Caco-2 (cell line): ENCODE results near the gene RNASEH2A. TPM values are rescaled to one million over a fixed set of nuclear protein-coding genes. Genes with fewer than 3 reads are reported as not detected.

Source experiments
- BruUV-seq: library from RNA; stranded (reverse); fragments of 400-500 nt; replicated peaks from 2 replicates; lab custom pipeline; 2021; lab: Mats Ljungman, UMichigan
- CTCF ChIA-PET: fragments of 300-600 bp; sonication (Branson Sonifier 250); formaldehyde crosslinking; loops from one replicate; lab custom pipeline; 2022; ENCODE audit warnings: antibody characterized with exemption; lab: Charles Lee
- POLR2A ChIA-PET: fragments of 300-600 bp; sonication (Branson Sonifier 250); formaldehyde crosslinking; loops from one replicate; lab custom pipeline; 2022; ENCODE audit warnings: antibody characterized with exemption; lab: Charles Lee
- DNase-seq, 2 experiments: peaks; one replicate each; pipeline versions ENCODE4 v3.0.0 to v3.0.0-alpha.2; 2020 to 2022
- H3K27me3 ChIP-seq: replicated peaks from 2 replicates; pipeline ENCODE4 v1.6.0; 2011; ENCODE audit warnings: low read length; ENCODE audit not compliant: control insufficient read depth, insufficient read depth
- H3K36me3 ChIP-seq: 2 replicates; pipeline ENCODE4 v1.5.1; 2011; ENCODE audit warnings: low read length; ENCODE audit not compliant: control insufficient read depth, insufficient read depth
- H3K4me1 ChIP-seq: fragments of 250-450 bp; sonication (Bioruptor Pico); 2 replicates; pipeline ENCODE4 v1.5.1; 2020; ENCODE audit warnings: mild to moderate bottlenecking
- H3K4me3 ChIP-seq: 2 replicates; pipeline ENCODE4 v1.5.1; 2011; ENCODE audit warnings: low read depth, mild to moderate bottlenecking, control low read depth, low read length
- H3K9me3 ChIP-seq: fragments of 250-450 bp; sonication (Bioruptor Pico); 2 replicates; pipeline ENCODE4 v1.5.1; 2020; ENCODE audit warnings: mild to moderate bottlenecking, moderate library complexity
- H3K27ac Mint-ChIP-seq: one replicate; pipeline ENCODE4 v1.8.0; 2022; ENCODE audit warnings: mixed read lengths; ENCODE audit not compliant: unreplicated experiment
- H3K27me3 Mint-ChIP-seq: one replicate; pipeline ENCODE4 v1.8.0; 2022; ENCODE audit warnings: mixed read lengths; ENCODE audit not compliant: insufficient read depth, unreplicated experiment
- H3K36me3 Mint-ChIP-seq: one replicate; pipeline ENCODE4 v1.8.0; 2022; ENCODE audit warnings: mild to moderate bottlenecking, mixed read lengths; ENCODE audit not compliant: insufficient read depth, unreplicated experiment
- H3K4me1 Mint-ChIP-seq: one replicate; pipeline ENCODE4 v1.8.0; 2022; ENCODE audit warnings: low read depth, mixed read lengths; ENCODE audit not compliant: unreplicated experiment
- H3K4me3 Mint-ChIP-seq: one replicate; pipeline ENCODE4 v1.8.0; 2022; ENCODE audit warnings: mild to moderate bottlenecking, moderate library complexity, mixed read lengths; ENCODE audit not compliant: unreplicated experiment
- H3K9me3 Mint-ChIP-seq: one replicate; pipeline ENCODE4 v1.8.0; 2022; ENCODE audit warnings: mixed read lengths; ENCODE audit not compliant: unreplicated experiment
- intact Hi-C: fragments of 100-400 bp; cut with micrococcal nuclease; formaldehyde crosslinking; loops from one replicate; pipeline ENCODE4 v1.10.0; 2022; ENCODE audit not compliant: unreplicated experiment
- total RNA-seq: library from RNA; stranded (reverse); gene quantifications from 2 replicates; pipeline ENCODE4 v1.2.3, GENCODE V29; 2022
- TF ChIP-seq, protein P1 (sequence below), 2 experiments: fragments of 200-600 bp in 1 of 2; IDR thresholded peaks; 1 replicate in 1 of 2; 2 replicates in 1 of 2; pipeline versions ENCODE4 v1.5.1 to v1.8.0; 2011 to 2022; ENCODE audit warnings: antibody characterized with exemption in 1 of 2, control low read depth in 1 of 2, inconsistent platforms in 1 of 2, low read depth in 1 of 2, low read length in 1 of 2, mild to moderate bottlenecking in 1 of 2, moderate library complexity in 1 of 2; ENCODE audit not compliant: insufficient read depth in 1 of 2, severe bottlenecking in 1 of 2, unreplicated experiment in 1 of 2

Gene RNASEH2A
- total RNA-seq, 1 experiment from 2014 or later, result 37.6 TPM

DNA sequence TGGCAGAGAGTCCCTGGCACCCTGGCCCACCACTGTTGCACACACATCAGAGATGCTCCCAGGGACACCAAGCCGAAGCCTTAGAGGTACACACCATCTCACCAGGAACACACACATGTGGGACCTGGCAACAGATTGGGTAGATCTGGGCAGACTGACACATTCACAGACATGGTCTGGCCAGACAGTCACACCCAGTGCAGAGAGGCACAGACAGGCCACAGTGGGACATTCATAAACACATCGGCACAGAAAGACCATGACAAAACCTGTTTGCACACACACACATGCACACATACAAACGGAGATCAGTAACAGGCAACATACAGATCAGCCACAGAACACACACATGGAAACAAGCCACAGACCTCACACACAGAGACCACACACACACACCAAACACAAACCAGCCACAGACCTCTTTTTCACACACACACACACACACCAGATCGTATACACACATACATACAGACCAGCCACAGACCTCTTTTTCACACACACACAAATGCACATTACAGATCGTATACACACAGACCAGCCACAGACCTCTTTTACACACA is 21.4 kb upstream of the RNASEH2A start:
- H3K4me3 Mint-ChIP-seq, result no peak overlapping the region
- H3K9me3 Mint-ChIP-seq, result no peaks in the 10 kb centered on the region
- H3K27ac Mint-ChIP-seq, result no peak overlapping the region
- Histone ChIP-seq H3K36me3 (no peaks in the 10 kb centered on the region), H3K4me3 (no peak overlapping the region), H3K9me3 (no peaks in the 10 kb centered on the region), H3K4me1 (peaks cover 43% of the 10 kb centered on the region), H3K27me3 (no peaks in the 10 kb centered on the region)
- TF ChIP-seq, protein P1, sequence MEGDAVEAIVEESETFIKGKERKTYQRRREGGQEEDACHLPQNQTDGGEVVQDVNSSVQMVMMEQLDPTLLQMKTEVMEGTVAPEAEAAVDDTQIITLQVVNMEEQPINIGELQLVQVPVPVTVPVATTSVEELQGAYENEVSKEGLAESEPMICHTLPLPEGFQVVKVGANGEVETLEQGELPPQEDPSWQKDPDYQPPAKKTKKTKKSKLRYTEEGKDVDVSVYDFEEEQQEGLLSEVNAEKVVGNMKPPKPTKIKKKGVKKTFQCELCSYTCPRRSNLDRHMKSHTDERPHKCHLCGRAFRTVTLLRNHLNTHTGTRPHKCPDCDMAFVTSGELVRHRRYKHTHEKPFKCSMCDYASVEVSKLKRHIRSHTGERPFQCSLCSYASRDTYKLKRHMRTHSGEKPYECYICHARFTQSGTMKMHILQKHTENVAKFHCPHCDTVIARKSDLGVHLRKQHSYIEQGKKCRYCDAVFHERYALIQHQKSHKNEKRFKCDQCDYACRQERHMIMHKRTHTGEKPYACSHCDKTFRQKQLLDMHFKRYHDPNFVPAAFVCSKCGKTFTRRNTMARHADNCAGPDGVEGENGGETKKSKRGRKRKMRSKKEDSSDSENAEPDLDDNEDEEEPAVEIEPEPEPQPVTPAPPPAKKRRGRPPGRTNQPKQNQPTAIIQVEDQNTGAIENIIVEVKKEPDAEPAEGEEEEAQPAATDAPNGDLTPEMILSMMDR (IDR thresholded peaks at IDR 0.05; ENCODE audit: insufficient read depth in 1 of 2, low read depth in 1 of 2, low read length in 1 of 2, severe bottlenecking in 1 of 2, unreplicated experiment in 1 of 2), result no peak
- ChIA-PET CTCF (interaction anchor here (0.6 to 1.3 kb wide), 2 partner anchors 9 to 11 kb away, joined by 3 to 5 read pairs; no protein-coding TSS in a partner anchor), POLR2A (no interaction called here)
- no peaks in the 10 kb centered on the region for H3K27me3 Mint-ChIP-seq
- no TSS peak for BruUV-seq
- DNase-seq, result no peak
- intact Hi-C loops, result no loop called here
- peaks cover 11% of the 10 kb centered on the region for H3K4me1 Mint-ChIP-seq
- H3K36me3 Mint-ChIP-seq, result peaks cover under 1% of the 10 kb centered on the region

DNA sequence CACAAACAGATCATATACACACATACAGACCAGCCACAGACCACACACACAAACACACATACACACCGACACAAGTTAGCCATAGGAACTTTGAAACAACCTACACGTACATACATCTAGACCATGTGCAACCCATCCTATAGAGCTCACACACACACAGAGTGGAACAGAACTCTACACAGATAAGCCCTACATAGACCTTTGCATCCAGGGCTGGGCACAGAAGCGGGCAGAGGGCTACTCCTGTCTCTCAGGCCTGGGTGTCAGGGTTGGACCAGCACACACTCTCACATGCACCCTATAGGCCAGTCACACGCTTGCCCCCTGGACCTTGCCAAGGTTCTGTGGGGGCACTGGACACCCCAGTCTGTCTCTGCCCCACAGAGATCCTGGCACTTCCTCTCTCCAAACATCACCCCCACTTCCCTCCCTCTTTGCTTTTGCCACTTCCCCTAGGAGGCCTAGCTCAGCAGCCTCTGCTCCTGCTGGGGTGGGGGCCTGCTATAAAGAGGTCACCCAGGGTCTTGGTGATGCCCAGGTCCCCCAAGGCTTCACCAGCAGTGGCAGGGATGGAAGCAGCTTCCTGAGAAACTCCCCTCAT is 20.9 kb upstream of the RNASEH2A start:
- POLR2A ChIA-PET, result no interaction called here
- BruUV-seq, result no TSS peak
- no peak overlapping the region for H3K4me3 Mint-ChIP-seq
- Histone ChIP-seq H3K27me3 (no peaks in the 10 kb centered on the region), H3K9me3 (no peaks in the 10 kb centered on the region), H3K4me1 (peaks cover 44% of the 10 kb centered on the region), H3K4me3 (no peak overlapping the region), H3K36me3 (no peaks in the 10 kb centered on the region)
- no peak overlapping the region for H3K27ac Mint-ChIP-seq
- CTCF ChIA-PET, result interaction anchor here (0.6 to 1.3 kb wide), 2 partner anchors 10 kb away, joined by 3 to 5 read pairs; no protein-coding TSS in a partner anchor
- H3K9me3 Mint-ChIP-seq, result no peaks in the 10 kb centered on the region
- DNase-seq, result no peak
- TF ChIP-seq, protein P1 (IDR thresholded peaks at IDR 0.05; ENCODE audit: insufficient read depth in 1 of 2, low read depth in 1 of 2, low read length in 1 of 2, severe bottlenecking in 1 of 2, unreplicated experiment in 1 of 2), result no peak
- peaks cover 6% of the 10 kb centered on the region for H3K36me3 Mint-ChIP-seq
- intact Hi-C loops, result no loop called here
- peaks cover 15% of the 10 kb centered on the region for H3K4me1 Mint-ChIP-seq
- H3K27me3 Mint-ChIP-seq, result no peaks in the 10 kb centered on the region

DNA sequence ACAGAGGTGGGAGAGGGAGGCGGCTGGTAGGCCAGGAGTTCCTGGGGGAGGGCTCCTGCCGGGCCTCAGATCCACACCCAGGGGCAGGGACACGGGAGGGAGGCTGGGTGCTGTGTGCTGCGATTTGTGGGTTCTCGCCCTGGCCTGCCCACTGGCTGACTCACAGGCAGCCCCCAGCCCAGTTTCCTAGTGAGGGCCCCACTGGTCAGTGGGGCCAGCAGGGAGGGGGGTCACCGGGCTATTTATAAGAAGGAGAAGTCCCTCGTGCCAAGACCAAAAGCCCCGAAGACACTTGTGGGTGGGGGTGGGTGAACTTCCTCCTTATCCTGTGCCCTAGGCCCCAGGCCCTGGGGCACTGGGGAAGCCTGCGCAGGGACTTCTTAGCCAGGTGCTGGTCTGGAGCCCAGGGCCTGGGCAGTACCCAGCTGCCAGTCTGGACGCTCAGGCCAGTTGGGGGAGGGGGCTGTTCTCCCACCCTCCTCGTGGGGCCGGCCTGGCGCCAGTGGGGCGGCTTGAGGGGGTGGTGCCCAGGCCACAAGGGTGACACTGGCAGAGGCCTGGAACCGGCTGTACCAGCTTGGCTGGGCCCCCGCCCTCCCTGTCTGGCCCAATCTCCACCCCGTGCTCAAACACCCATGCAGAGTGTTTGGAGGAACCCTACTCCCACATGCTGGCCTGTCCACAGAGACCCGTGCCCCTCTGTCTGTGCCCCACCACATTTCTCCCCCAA is 20.1 kb upstream of the RNASEH2A start:
- Histone ChIP-seq H3K4me1 (peaks cover 49% of the 10 kb centered on the region), H3K4me3 (no peak overlapping the region), H3K9me3 (no peaks in the 10 kb centered on the region), H3K36me3 (no peaks in the 10 kb centered on the region), H3K27me3 (no peaks in the 10 kb centered on the region)
- ChIA-PET POLR2A (no interaction called here), CTCF (interaction anchor here (1.3 kb wide), 1 partner anchor 10 kb away, joined by 3 read pairs; no protein-coding TSS in a partner anchor)
- H3K9me3 Mint-ChIP-seq, result no peaks in the 10 kb centered on the region
- TF ChIP-seq, protein P1 (IDR thresholded peaks at IDR 0.05; ENCODE audit: insufficient read depth in 1 of 2, low read depth in 1 of 2, low read length in 1 of 2, severe bottlenecking in 1 of 2, unreplicated experiment in 1 of 2), result no peak
- no TSS peak for BruUV-seq
- intact Hi-C loops, result no loop called here
- H3K4me3 Mint-ChIP-seq, result no peak overlapping the region
- no peaks in the 10 kb centered on the region for H3K27me3 Mint-ChIP-seq
- peaks cover 21% of the 10 kb centered on the region for H3K4me1 Mint-ChIP-seq
- H3K27ac Mint-ChIP-seq, result no peak overlapping the region
- DNase-seq, result no peak
- peaks cover 10% of the 10 kb centered on the region for H3K36me3 Mint-ChIP-seq
